ENCODE measurements around the gene PLEKHM2. TPM values are rescaled to one million over a fixed set of nuclear protein-coding genes. Genes with fewer than 3 reads are reported as not detected.

Gene PLEKHM2
- total RNA-seq, 1 donor from 2014 or later: 60.6 TPM

DNA sequence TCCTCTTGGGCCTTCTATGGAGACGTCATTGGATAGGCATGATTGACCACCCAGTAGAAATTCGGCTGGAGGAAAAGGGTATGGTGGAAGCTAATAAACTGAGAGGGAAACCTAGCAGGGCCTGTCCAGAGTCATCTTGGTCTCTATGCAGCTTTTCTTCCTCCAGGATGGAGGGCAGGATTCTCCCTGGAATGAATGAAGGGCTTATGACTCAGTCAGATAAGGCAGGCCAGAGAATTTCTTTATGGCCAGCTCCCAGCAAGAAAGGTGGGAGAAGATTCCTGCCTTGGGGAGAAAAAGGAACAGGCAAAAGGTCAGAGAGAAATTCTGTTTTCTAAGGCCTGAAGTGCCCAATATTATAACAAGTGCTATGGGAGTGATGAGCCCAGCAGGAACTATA is 91.6 kb downstream of the PLEKHM2 start:
- no peak for DNase-seq (ENCODE audit: low spot score in 2 of 2, unreplicated experiment in 2 of 2)
- no peak overlapping the region for H3K4me3 Mint-ChIP-seq
- no peak overlapping the region for H3K27ac Mint-ChIP-seq
- H3K27me3 Mint-ChIP-seq (ENCODE audit: low read depth): no peaks in the 10 kb centered on the region
- no peaks in the 10 kb centered on the region for H3K4me1 Mint-ChIP-seq
- no peaks in the 10 kb centered on the region for H3K9me3 Mint-ChIP-seq
- TF ChIP-seq, protein P1, sequence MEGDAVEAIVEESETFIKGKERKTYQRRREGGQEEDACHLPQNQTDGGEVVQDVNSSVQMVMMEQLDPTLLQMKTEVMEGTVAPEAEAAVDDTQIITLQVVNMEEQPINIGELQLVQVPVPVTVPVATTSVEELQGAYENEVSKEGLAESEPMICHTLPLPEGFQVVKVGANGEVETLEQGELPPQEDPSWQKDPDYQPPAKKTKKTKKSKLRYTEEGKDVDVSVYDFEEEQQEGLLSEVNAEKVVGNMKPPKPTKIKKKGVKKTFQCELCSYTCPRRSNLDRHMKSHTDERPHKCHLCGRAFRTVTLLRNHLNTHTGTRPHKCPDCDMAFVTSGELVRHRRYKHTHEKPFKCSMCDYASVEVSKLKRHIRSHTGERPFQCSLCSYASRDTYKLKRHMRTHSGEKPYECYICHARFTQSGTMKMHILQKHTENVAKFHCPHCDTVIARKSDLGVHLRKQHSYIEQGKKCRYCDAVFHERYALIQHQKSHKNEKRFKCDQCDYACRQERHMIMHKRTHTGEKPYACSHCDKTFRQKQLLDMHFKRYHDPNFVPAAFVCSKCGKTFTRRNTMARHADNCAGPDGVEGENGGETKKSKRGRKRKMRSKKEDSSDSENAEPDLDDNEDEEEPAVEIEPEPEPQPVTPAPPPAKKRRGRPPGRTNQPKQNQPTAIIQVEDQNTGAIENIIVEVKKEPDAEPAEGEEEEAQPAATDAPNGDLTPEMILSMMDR (IDR thresholded peaks at IDR 0.05; ENCODE audit: unreplicated experiment): no peak
- H3K36me3 Mint-ChIP-seq: peaks cover 57% of the 10 kb centered on the region

DNA sequence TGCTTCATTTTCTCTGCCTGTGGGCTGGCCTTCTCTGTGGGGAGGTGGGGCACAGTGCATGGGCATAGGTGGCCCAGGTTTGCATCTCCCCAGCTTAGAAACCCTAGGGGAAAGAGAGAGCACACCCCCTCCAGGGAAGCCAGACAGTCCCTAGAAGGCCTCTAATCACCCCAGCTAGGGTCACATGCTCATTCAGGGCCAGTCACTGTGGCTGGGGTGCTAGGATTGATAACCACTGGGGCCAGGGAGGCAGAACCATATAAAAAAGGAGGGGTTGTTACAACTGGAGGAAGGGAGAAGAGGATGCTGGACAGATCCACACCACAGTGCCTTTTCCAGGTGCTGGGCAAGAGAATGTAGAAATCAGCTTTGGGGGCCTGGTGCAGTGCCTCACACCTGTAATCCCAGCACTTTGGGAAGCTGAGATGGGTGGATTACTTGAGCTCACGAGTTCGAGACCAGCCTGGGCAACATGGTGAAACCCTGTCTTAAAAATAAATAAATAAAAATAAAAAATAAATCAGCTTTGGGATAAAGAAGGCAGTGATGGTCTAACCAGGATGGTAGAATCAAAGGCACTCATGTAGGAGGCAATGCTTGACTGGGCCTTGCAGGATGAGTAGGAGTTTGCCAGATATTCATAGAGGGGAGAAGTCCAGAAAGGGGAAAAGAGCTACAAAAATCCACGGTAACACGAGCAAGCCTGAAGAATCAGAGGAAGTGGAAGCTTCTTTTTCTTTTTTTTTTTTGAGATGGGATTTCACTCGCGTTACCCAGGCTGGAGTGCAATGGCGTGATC is 94.0 kb downstream of the PLEKHM2 start:
- Mint-ChIP-seq H3K4me1 (no peaks in the 10 kb centered on the region), H3K36me3 (peaks cover 50% of the 10 kb centered on the region), H3K9me3 (no peaks in the 10 kb centered on the region), H3K27ac (no peak overlapping the region), H3K27me3 (ENCODE audit: low read depth) (no peaks in the 10 kb centered on the region), H3K4me3 (no peak overlapping the region)
- TF ChIP-seq, protein P1 (IDR thresholded peaks at IDR 0.05; ENCODE audit: unreplicated experiment): no peak
- no peak for DNase-seq (ENCODE audit: low spot score in 2 of 2, unreplicated experiment in 2 of 2)

Other genes starting within 250 kb of the PLEKHM2 start
- gene CTRC, start 245.9 kb upstream of the PLEKHM2 start, total RNA-seq: 0.13 to 1.2 TPM (median 0.38 TPM) in 3 replicates
- not detected in 3 replicates for gene CELA2A, start 227.6 kb upstream of the PLEKHM2 start, total RNA-seq
- not detected in 3 replicates for gene CELA2B, start 208.2 kb upstream of the PLEKHM2 start, total RNA-seq
- 23.0 to 23.8 TPM (median 23.5 TPM) in 3 replicates for gene CASP9, start 160.1 kb upstream of the PLEKHM2 start, total RNA-seq
- gene DNAJC16, start 157.5 kb upstream of the PLEKHM2 start, total RNA-seq: 24.5 to 28.7 TPM (median 24.7 TPM) in 3 replicates
- 0.16 to 0.31 TPM (median 0.25 TPM) in 3 replicates for gene AGMAT, start 99.3 kb upstream of the PLEKHM2 start, total RNA-seq
- gene DDI2, start 66.9 kb upstream of the PLEKHM2 start, total RNA-seq: 31.7 to 34.5 TPM (median 34.1 TPM) in 3 replicates
- gene SLC25A34, start 51.9 kb downstream of the PLEKHM2 start, total RNA-seq: 6.1 to 7.0 TPM (median 6.6 TPM) in 3 replicates
- not detected in 3 replicates for gene TMEM82, start 58.2 kb downstream of the PLEKHM2 start, total RNA-seq
- gene FBLIM1, start 74.5 kb downstream of the PLEKHM2 start, total RNA-seq: 101 to 103 TPM (median 101 TPM) in 3 replicates
- gene UQCRHL, start 123.3 kb downstream of the PLEKHM2 start, total RNA-seq: 2.8 to 3.5 TPM (median 3.0 TPM) in 3 replicates
- 74.5 to 88.0 TPM (median 82.1 TPM) in 3 replicates for gene SPEN, start 163.4 kb downstream of the PLEKHM2 start, total RNA-seq